Upper lobe of left lung (tissue), 6 donors: ENCODE results near the gene BLVRB. TPM values are rescaled to one million over a fixed set of nuclear protein-coding genes. Genes with fewer than 3 reads are reported as not detected.

Experiments used
- ATAC-seq, 2 donors: fragments of 200-7000 bp; cut with Tn5 transposase; one replicate each; pipeline ENCODE4 v1.9.1; 2022; ENCODE audit warnings: mild to moderate bottlenecking in 2 of 2, moderate library complexity in 2 of 2; ENCODE audit not compliant: low FRiP score in 2 of 2
- DNase-seq, 2 donors: peaks; one replicate each; pipeline ENCODE4 v3.0.0-alpha.2; 2019 to 2020
- H3K27ac ChIP-seq, 4 donors: fragments of 200-600 bp; sonication (generic); one replicate each; pipeline ENCODE4 v1.5.1; 2016 to 2019
- H3K27me3 ChIP-seq, 4 donors: fragments of 200-600 bp; sonication (generic); one replicate each; pipeline ENCODE4 v1.5.1; 2017 to 2019
- H3K36me3 ChIP-seq, 4 donors: fragments of 200-600 bp; sonication (generic); one replicate each; pipeline ENCODE4 v1.5.1; 2016 to 2019
- H3K4me1 ChIP-seq, 4 donors: fragments of 200-600 bp; sonication (generic); one replicate each; pipeline ENCODE4 v1.5.1; 2018 to 2019
- H3K4me3 ChIP-seq, 4 donors: fragments of 200-600 bp; sonication (generic); one replicate each; pipeline ENCODE4 v1.5.1; 2017 to 2019; ENCODE audit warnings: mild to moderate bottlenecking in 2 of 4, moderate library complexity in 1 of 4
- H3K9me3 ChIP-seq, 4 donors: fragments of 200-600 bp; sonication (generic); one replicate each; pipeline ENCODE4 v1.5.1; 2018 to 2019
- CTCF ChIP-seq, 6 experiments: fragments of 450-650 bp in 4 of 6; fragments of 200-600 bp in 2 of 6; sonication (generic) in 2 of 6; IDR thresholded peaks; one replicate each; pipeline ENCODE4 v1.5.1; 2016 to 2019; ENCODE audit warnings: antibody characterized with exemption in 6 of 6
- EP300 ChIP-seq, 4 donors: sonication (generic); formaldehyde crosslinking; IDR thresholded peaks; one replicate each; pipeline ENCODE4 v1.5.1; 2017; ENCODE audit warnings: antibody characterized with exemption in 4 of 4, control low read depth in 2 of 4
- POLR2A ChIP-seq, 4 donors: fragments of 450-650 bp; IDR thresholded peaks; one replicate each; pipeline ENCODE4 v1.5.1; 2016 to 2017; ENCODE audit warnings: antibody characterized with exemption in 4 of 4, mild to moderate bottlenecking in 2 of 4
- POLR2AphosphoS5 ChIP-seq, 2 donors: sonication (generic); formaldehyde crosslinking; IDR thresholded peaks; one replicate each; pipeline ENCODE4 v1.5.1; 2017; ENCODE audit warnings: antibody characterized with exemption in 2 of 2
- WGBS, 2 donors: methylation state at CpG; one replicate each; pipeline ENCODE4 v1.1.5; 2017 to 2018; 5-methylcytosine and 5-hydroxymethylcytosine counted together
- total RNA-seq, 6 donors: library from RNA; depleted of rRNA in 4 of 6; stranded (reverse); fragments of >200 nt in 4 of 6; gene quantifications; one replicate each; pipeline versions ENCODE4 v1.1.0 to v1.2.1, GENCODE V29; 2016 to 2021
- donor health status: DM: no; HTN: no; CAD: no; lungs with moderate emphysema.
- donor health status: DM: no; HTN: yes; CAD: no; lungs with severe emphysema.

The BLVRB gene
- total RNA-seq, 6 donors from 2014 or later = 77.5 to 379 (median 223) TPM

- H3K4me1 ChIP-seq = peaks cover 12 to 15% (median 13%) of the 10 kb centered on the region in 4 donors
- H3K27me3 ChIP-seq = peaks cover 0 to 6% (median 3%) of the 10 kb centered on the region in 4 donors
- no peak for DNase-seq
- no peaks in the 10 kb centered on the region for H3K36me3 ChIP-seq
- no peak for TF ChIP-seq POLR2A (IDR thresholded peaks at IDR 0.05)
- no peak for TF ChIP-seq CTCF (IDR thresholded peaks at IDR 0.05)
- no peak for TF ChIP-seq POLR2AphosphoS5 (IDR thresholded peaks at IDR 0.05)
- TF ChIP-seq EP300 (IDR thresholded peaks at IDR 0.05) = no peak
- 100% methylated on average over 3 of the region's 3 CpGs for WGBS, 2 donors
- no peak for ATAC-seq
- no peak overlapping the region for H3K27ac ChIP-seq
- no peaks in the 10 kb centered on the region for H3K9me3 ChIP-seq
- no peak overlapping the region for H3K4me3 ChIP-seq
Observed at GRCh38 chr19:40471111-40471510, 5.6 kb upstream of the BLVRB start.

DNA sequence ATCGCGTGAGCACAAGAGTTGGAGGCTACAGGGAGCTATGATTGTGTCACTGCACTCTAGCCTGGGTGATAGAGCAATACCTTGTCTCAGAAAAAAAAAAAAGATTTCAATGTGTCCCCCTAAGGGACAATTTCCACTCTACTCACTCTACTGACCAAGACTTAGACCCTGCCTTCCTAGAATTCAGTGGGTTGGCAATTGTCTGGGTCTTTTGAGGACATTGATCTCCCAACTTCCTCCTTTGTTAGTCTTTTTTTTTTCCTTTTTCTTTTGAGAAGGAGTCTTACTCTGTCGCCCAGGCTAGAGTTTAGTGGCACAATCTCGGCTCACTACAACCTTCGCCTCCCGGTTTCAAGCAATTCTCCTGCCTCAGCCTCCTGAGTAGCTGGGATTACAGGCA, 3.5 kb upstream of the BLVRB start:
- Histone ChIP-seq H3K4me1 (peaks cover 25 to 30% (median 26%) of the 10 kb centered on the region in 4 donors), H3K4me3 (no peak overlapping the region), H3K27me3 (peaks cover 0 to 6% (median 3%) of the 10 kb centered on the region in 4 donors), H3K36me3 (no peaks in the 10 kb centered on the region), H3K27ac (no peak overlapping the region), H3K9me3 (no peaks in the 10 kb centered on the region)
- DNase-seq (no peak), ATAC-seq (no peak)
- TF ChIP-seq POLR2AphosphoS5 (IDR thresholded peaks at IDR 0.05) = no peak
- no peak for TF ChIP-seq POLR2A (IDR thresholded peaks at IDR 0.05)
- 91 to 92% methylated on average over 6 of the region's 6 CpGs for WGBS, 2 donors

GRCh38 chr19:40466985-40467734, 1.6 kb upstream of the BLVRB start, which contains the start of gene SPTBN4:
TSS of gene SPTBN4 (plus strand) at chr19:40467001. CDS start at chr19:40472622, 5,621 bp downstream.
- no peaks in the 10 kb centered on the region for H3K9me3 ChIP-seq
- ATAC-seq (no peak), DNase-seq (peak in 1 of 2 donors; percentile 91)
- H3K4me3 ChIP-seq = peak within 1 kb of the TSS in 3 of 4 donors; percentile 70 to 85 (median 78)
- 10 to 25% methylated on average over 7 to 63 of the region's 87 CpGs for WGBS, 2 donors
- H3K36me3 ChIP-seq = no peaks in the 10 kb centered on the region
- TF ChIP-seq POLR2A (IDR thresholded peaks at IDR 0.05) (no peak), CTCF (IDR thresholded peaks at IDR 0.05) (no peak), POLR2AphosphoS5 (IDR thresholded peaks at IDR 0.05) (no peak), EP300 (IDR thresholded peaks at IDR 0.05) (no peak)
- H3K4me1 ChIP-seq = peaks cover 28 to 46% (median 34%) of the 10 kb centered on the region in 4 donors
- peak within 1 kb of the TSS in 3 of 4 donors; percentile 52 to 99 (median 94) for H3K27ac ChIP-seq
- peaks cover 0 to 6% (median 3%) of the 10 kb centered on the region in 4 donors for H3K27me3 ChIP-seq

GRCh38 chr19:40466219-40466984, 857 bp upstream of the BLVRB start:
- 13 to 19% methylated on average over 14 to 45 of the region's 48 CpGs for WGBS, 2 donors
- Histone ChIP-seq H3K4me3 (peak overlapping the region in 3 of 4 donors; percentile 70 to 85 (median 78)), H3K9me3 (no peaks in the 10 kb centered on the region), H3K4me1 (peaks cover 28 to 54% (median 34%) of the 10 kb centered on the region in 4 donors), H3K27me3 (peaks cover 0 to 6% (median 3%) of the 10 kb centered on the region in 4 donors), H3K27ac (peak overlapping the region in 3 of 4 donors; percentile 52 to 99 (median 94)), H3K36me3 (no peaks in the 10 kb centered on the region)
- TF ChIP-seq EP300 (IDR thresholded peaks at IDR 0.05) = peak in 1 of 4 donors; percentile 66
- TF ChIP-seq CTCF (IDR thresholded peaks at IDR 0.05) = no peak
- peak in 1 of 2 donors; percentile 44 for TF ChIP-seq POLR2AphosphoS5 (IDR thresholded peaks at IDR 0.05)
- no peak for TF ChIP-seq POLR2A (IDR thresholded peaks at IDR 0.05)
- ATAC-seq (peak in 1 of 2 donors; percentile 1), DNase-seq (peak in 1 of 2 donors; percentile 25)
